Suppressor macrophage treated with lipopolysaccharide for 4 hours (primary cell): ENCODE data around the gene CXCR6.

Experiments used
- DNase-seq: peaks from one replicate; pipeline ENCODE4 v3.0.0-alpha.2; 2020

Gene CXCR6

GRCh38 chr3:45943207-45943846 lies at the start of gene CXCR6:
Gene CXCR6, plus strand, starts transcription at chr3:45943464. Its CDS starts 3,018 bp downstream, at chr3:45946482.
- DNase-seq = no peak

DNA sequence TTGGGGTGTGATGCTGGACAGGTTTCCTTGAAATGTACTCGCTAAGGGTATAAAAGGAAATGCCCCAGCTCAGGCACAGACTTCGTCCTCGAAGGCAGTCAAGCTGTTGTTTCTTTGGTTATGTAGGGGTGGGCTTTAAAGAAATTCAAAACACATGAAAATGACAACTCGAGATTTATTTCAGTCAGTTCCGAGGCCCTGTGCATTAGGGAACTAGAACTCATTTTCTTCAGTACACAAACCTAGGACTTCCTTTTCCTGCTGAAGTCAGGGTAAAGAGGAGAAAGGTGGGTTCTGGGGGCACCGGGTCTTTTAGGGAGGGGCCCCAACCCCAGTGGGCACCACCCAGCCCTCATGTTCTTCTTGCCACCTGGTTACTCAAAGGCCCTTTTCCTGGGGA lies 49.2 kb upstream of the CXCR6 start:
- DNase-seq = no peak

DNA sequence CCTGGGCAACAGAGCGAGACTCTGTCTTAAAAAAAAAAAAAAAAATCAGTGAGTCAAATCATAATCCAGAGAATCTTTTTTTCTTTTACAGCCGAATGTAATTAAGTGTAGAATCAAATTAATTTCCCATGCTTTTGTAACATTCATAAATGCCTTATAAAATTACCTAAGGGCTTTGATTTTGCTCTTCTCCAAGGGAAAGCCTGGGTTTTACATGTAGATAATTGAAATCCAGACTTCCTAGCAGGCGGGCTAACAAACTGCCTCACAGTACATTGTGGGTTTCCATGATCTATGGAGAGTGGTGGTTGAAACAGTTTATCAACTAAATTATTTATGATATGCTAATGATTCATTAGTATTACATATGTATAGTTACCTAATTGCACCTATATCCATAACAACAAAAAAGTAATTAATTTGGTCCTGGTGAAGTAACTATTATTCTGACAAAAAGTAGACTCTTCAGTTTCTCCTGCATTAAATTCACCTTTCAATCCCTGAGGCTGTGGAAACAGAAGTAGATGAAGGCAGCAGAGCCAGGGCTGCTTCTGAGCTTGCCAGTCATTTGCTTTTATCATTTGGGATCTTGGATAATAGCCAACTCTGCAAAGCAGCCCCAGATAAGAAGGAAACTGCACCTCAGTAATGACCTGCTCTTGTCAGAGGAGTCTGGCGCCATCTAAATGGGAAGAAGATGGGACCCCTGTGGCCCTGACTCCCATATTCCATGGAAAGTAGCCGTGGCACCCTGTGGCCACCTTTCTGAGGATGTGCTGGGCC lies 47.4 kb upstream of the CXCR6 start:
- no peak for DNase-seq

DNA sequence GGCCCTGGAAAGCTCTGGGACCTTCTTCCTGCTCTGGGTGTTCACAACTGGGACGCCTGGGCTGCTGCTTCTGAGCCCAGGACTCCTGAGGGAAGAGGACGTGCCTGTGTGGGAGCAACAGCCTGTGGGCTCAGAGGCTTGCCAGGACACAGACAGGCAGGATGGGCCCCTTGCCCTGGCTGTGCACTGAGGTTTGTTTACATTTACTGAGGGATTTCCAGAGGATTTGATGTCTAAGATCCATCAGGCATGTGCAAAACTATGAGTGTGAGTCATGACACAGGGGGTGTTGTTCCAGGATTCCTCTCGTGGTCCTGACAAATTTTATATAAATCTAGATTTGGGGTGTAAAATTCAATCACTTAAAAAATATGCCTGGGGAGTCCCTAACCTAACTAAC lies 46.3 kb upstream of the CXCR6 start:
- no peak for DNase-seq

DNA sequence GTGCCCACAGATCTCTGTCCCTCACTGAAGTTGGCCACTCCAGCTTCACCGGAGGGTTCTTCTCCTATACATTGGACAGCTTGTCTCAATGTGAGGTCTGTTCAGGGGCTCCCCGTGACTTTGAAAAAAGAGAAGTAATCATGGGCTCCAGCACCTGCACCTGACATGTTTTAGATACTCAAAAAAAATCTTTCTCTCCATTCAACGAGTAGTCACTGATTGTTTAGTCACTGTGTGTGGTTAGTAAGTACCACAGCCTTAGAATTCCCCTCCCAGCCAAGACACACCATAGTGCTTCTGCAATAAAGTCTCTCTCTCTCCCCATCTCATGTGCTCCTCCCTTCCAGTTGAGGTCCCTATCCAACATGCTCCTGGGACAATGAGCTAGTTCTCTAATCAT lies 38.3 kb upstream of the CXCR6 start:
- DNase-seq = no peak

DNA sequence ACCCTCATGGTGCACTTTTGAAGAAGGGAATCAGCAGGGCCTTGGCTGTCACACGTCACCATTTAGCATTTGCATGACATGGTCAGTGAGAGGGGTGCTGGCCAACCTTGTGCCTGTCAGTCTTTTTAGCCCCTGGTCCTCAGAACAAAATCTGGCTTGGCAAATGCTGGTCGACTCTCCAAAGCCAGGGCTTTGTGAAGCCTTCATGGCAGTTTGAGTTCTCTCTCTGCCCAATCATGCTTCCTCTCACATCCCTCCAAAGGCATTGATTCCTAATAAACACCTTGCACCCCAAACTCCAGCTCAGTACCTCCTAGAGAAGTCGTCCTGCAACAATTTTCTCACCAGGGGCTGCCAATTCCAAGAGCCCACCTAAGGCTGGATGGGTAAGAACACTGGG lies 37.5 kb upstream of the CXCR6 start:
- no peak for DNase-seq

GRCh38 chr3:45906681-45907407 lies 36.4 kb upstream of the CXCR6 start:
- no peak for DNase-seq

DNA sequence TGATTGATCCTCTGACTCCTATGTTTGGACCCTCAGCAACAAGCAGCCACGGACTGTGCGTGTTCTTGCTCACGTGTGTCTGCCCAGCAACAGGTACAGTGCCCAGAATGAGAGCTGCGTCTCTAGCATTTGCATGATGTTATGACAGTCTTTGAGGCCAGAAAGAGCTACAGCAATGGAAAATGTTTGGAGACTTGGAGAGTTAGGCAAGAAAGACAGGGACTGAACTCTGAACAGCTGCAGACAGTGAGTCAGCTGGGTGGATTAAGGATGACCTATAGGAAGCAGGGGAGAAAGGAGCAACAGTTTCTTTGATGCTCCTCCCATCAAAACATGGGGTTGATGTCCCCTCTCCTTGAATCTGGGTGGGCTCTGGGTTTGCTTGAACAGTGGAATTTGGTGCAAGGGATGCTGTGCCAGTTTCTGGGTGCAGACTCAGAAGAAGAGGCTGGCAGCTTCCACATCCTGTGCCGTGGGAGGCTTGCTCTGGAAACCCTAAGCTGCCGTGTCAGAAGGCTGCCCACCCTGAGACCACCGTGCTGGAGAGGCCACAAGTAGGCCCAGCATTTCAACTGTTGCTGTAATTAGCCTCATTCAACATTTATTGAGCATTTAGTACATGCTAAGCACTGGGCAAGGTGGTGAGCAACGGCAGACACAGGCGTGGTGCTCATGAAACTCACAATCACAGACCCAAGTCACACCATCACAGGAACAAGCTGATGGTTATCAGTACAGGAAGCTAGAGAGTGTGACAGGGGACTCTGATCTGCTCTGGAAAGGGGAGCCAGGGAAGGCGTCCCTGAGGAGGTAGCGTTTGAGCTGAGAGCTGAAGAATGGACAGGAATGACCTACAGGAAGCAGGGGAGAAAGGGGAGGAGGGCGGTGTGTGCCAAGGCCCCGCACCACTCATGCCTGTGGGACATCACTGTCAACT lies 35.2 kb upstream of the CXCR6 start:
- no peak for DNase-seq

DNA sequence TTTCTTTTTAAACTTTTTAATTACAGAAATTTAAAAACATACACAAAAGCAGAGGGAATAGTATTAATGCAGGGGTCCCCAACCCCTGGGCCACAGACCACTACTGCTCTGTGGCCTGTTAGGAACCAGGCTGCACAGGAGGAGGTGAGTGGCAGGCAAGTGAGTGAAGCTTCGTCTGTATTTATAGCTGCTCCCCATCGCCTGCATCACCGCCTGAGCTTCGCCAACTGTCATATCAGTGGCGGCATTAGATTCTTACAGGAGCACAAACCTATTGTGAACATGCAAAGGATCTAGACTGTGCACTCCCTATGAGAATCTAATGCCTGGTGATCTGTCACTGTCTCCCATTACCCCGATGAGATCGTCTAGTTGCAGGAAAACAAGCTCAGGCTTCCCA lies 34.5 kb upstream of the CXCR6 start:
- DNase-seq = no peak

GRCh38 chr3:45909542-45909941 lies 33.7 kb upstream of the CXCR6 start:
- DNase-seq = no peak

- DNase-seq = no peak
Observed at GRCh38 chr3:45910892-45911291, 32.4 kb upstream of the CXCR6 start.

- no peak for DNase-seq
Observed at GRCh38 chr3:45911511-45912226, 31.6 kb upstream of the CXCR6 start.

DNA sequence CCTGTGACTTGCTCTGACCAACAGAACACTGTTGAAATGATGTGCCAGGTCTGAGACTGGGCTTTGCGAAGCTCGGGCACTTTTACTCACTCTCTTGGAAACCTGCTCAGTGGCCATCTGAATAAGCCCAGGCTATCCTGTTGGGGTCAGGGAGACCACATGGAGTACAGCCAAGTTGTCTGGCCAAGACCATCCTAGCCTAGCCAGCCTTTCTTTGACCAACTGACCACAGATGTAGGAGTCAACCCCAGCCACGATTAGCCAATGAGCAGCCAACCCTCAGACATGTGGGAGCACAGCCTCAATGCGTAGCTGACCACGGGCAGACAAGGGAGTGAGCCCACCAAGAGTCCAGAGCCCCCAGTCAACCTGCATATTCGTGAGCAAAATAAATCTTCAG lies 30.8 kb upstream of the CXCR6 start:
- no peak for DNase-seq

GRCh38 chr3:45914362-45915058 lies 28.8 kb upstream of the CXCR6 start:
- DNase-seq = no peak

DNA sequence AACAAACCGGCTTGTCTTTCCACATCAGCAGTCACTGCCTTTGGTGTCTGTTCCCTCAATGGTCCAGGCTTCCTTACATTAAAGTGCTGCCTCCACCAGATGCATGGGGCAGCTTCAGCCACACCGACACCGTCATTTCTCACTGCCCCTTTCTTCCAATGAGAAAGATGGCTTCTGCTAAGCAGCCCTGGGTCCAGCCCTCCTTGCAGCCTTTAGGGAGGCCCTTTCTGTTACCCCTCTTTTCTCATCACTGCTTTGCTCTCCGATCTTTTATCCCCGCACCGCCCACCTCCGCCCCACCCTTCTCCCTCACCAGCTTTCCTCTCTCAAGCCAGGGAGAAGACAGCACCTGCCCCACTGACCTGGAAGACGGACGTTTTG lies 28.2 kb upstream of the CXCR6 start:
- no peak for DNase-seq

GRCh38 chr3:45915518-45916231 lies 27.6 kb upstream of the CXCR6 start:
- peak; percentile 55 for DNase-seq

- DNase-seq = no peak
Observed at GRCh38 chr3:45917146-45917898, 25.9 kb upstream of the CXCR6 start.

- DNase-seq = no peak
Observed at GRCh38 chr3:45921158-45922038, 21.9 kb upstream of the CXCR6 start.

GRCh38 chr3:45922039-45922326 lies 21.3 kb upstream of the CXCR6 start:
- DNase-seq = no peak
